Measurements from ENCODE around the gene MPV17.
"Not testable (repeated sequence)": the region's sequence is repeated elsewhere in the genome, so short reads cannot be mapped to it uniquely, and the experiment has no call there.

MPV17 gene

GRCh38 chr2:27322301-27322765, 564 bp downstream of the MPV17 start:
- peak; percentile 55 for DNase-seq

GRCh38 chr2:27320958-27321543, 1.8 kb downstream of the MPV17 start:
- DNase-seq = peak; percentile 72

GRCh38 chr2:27319839-27320238, 3.1 kb downstream of the MPV17 start:
- not testable (repeated sequence) for DNase-seq

GRCh38 chr2:27316655-27317412, 6.1 kb downstream of the MPV17 start:
- DNase-seq = peak; percentile 29

GRCh38 chr2:27315122-27315521, 7.8 kb downstream of the MPV17 start:
- DNase-seq = no peak

- DNase-seq = no peak
Observed at GRCh38 chr2:27314709-27315108, 8.2 kb downstream of the MPV17 start.

- no peak for DNase-seq
Observed at GRCh38 chr2:27313882-27314645, 8.8 kb downstream of the MPV17 start.

GRCh38 chr2:27312152-27312551, 10.7 kb downstream of the MPV17 start:
- DNase-seq = no peak

- DNase-seq = no peak
Observed at GRCh38 chr2:27309651-27310050, 13.2 kb downstream of the MPV17 start.

GRCh38 chr2:27308359-27308881, 14.5 kb downstream of the MPV17 start, which contains the start of gene UCN:
Gene UCN (minus strand): TSS chr2:27308445. CDS start chr2:27307895, 550 bp downstream.
- DNase-seq = peak; percentile 56

- no peak for DNase-seq
Observed at GRCh38 chr2:27307545-27308358, 15.1 kb downstream of the MPV17 start.

- no peak for DNase-seq
Observed at GRCh38 chr2:27307287-27307544, 15.7 kb downstream of the MPV17 start.

GRCh38 chr2:27306573-27307286, 16.2 kb downstream of the MPV17 start:
- DNase-seq = no peak

GRCh38 chr2:27306136-27306535, 16.8 kb downstream of the MPV17 start:
- DNase-seq = no peak

GRCh38 chr2:27305516-27305915, 17.4 kb downstream of the MPV17 start:
- no peak for DNase-seq

GRCh38 chr2:27304488-27305240, 18.2 kb downstream of the MPV17 start:
- no peak for DNase-seq

GRCh38 chr2:27303093-27304025, 19.5 kb downstream of the MPV17 start:
- DNase-seq = peak; percentile 92

GRCh38 chr2:27300606-27301005, 22.3 kb downstream of the MPV17 start:
- DNase-seq = not testable (repeated sequence)

GRCh38 chr2:27298391-27299080, 24.4 kb downstream of the MPV17 start:
- DNase-seq = no peak

GRCh38 chr2:27297195-27297594, 25.7 kb downstream of the MPV17 start:
- DNase-seq = peak; percentile 40

All from NCI-H82 (cell line).